HG02588 (cell line): ENCODE data around the gene LRRN2.

Experiments used
- ATAC-seq: cut with Tn5 transposase; IDR thresholded peaks from one replicate; pipeline ENCODE4 v1.9.1; 2021; ENCODE audit warnings: mild to moderate bottlenecking, moderate library complexity; ENCODE audit not compliant: unreplicated experiment

The LRRN2 gene

GRCh38 chr1:204663644-204664383 is 21.7 kb downstream of the LRRN2 start:
- no peak for ATAC-seq

GRCh38 chr1:204662530-204662929 is 23.0 kb downstream of the LRRN2 start:
- ATAC-seq = no peak

- ATAC-seq = no peak
Observed at GRCh38 chr1:204660509-204660908, 25.0 kb downstream of the LRRN2 start.

- no peak for ATAC-seq
Observed at GRCh38 chr1:204659056-204659455, 26.5 kb downstream of the LRRN2 start.

- ATAC-seq = no peak
Observed at GRCh38 chr1:204658295-204658694, 27.2 kb downstream of the LRRN2 start.

- no peak for ATAC-seq
Observed at GRCh38 chr1:204653590-204654340, 31.8 kb downstream of the LRRN2 start.

GRCh38 chr1:204652497-204652896 is 33.0 kb downstream of the LRRN2 start:
- ATAC-seq = no peak

GRCh38 chr1:204651843-204652421 is 33.6 kb downstream of the LRRN2 start:
- no peak for ATAC-seq

GRCh38 chr1:204650911-204651570 is 34.5 kb downstream of the LRRN2 start:
- ATAC-seq = no peak

GRCh38 chr1:204649721-204650521 is 35.6 kb downstream of the LRRN2 start:
- no peak for ATAC-seq

GRCh38 chr1:204648576-204648975 is 37.0 kb downstream of the LRRN2 start:
- no peak for ATAC-seq

- no peak for ATAC-seq
Observed at GRCh38 chr1:204647805-204648153, 37.8 kb downstream of the LRRN2 start.

GRCh38 chr1:204647114-204647804 is 38.3 kb downstream of the LRRN2 start:
- ATAC-seq = no peak

GRCh38 chr1:204645666-204646065 is 39.9 kb downstream of the LRRN2 start:
- no peak for ATAC-seq

- no peak for ATAC-seq
Observed at GRCh38 chr1:204645251-204645650, 40.3 kb downstream of the LRRN2 start.

GRCh38 chr1:204643503-204643902 is 42.0 kb downstream of the LRRN2 start:
- ATAC-seq = no peak

GRCh38 chr1:204641936-204642335 is 43.6 kb downstream of the LRRN2 start:
- ATAC-seq = no peak

- ATAC-seq = no peak
Observed at GRCh38 chr1:204641455-204641854, 44.1 kb downstream of the LRRN2 start.

- no peak for ATAC-seq
Observed at GRCh38 chr1:204640578-204640977, 45.0 kb downstream of the LRRN2 start.

- ATAC-seq = no peak
Observed at GRCh38 chr1:204634260-204634910, 51.2 kb downstream of the LRRN2 start.
